GM19463 (cell line): ENCODE measurements around the gene APOL4.
A peak's percentile ranks its signal among the peaks of the same experiment; 100 is the strongest.
"Not testable (repeated sequence)": the region's sequence is repeated elsewhere in the genome, so short reads cannot be mapped to it uniquely, and the experiment has no call there.

Experiments used
- ATAC-seq: cut with Tn5 transposase; IDR thresholded peaks from one replicate; pipeline ENCODE4 v1.9.1; 2021; ENCODE audit warnings: mild to moderate bottlenecking, moderate library complexity; ENCODE audit not compliant: unreplicated experiment

Gene APOL4

GRCh38 chr22:36187862-36188261, 13.7 kb downstream of the APOL4 start:
- not testable (repeated sequence) for ATAC-seq

- ATAC-seq = no peak
Measured at GRCh38 chr22:36185828-36186624, 15.6 kb downstream of the APOL4 start.

- no peak for ATAC-seq
Measured at GRCh38 chr22:36184433-36185025, 17.1 kb downstream of the APOL4 start.

GRCh38 chr22:36183446-36183845, 18.2 kb downstream of the APOL4 start:
- no peak for ATAC-seq

GRCh38 chr22:36182857-36183256, 18.8 kb downstream of the APOL4 start:
- no peak for ATAC-seq

GRCh38 chr22:36182056-36182455, 19.6 kb downstream of the APOL4 start:
- ATAC-seq = no peak

- no peak for ATAC-seq
Measured at GRCh38 chr22:36180928-36181327, 20.7 kb downstream of the APOL4 start.

- ATAC-seq = no peak
Measured at GRCh38 chr22:36180038-36180880, 21.4 kb downstream of the APOL4 start.

GRCh38 chr22:36177160-36177559, 24.4 kb downstream of the APOL4 start:
- ATAC-seq = no peak

- ATAC-seq = no peak
Measured at GRCh38 chr22:36175892-36176291, 25.7 kb downstream of the APOL4 start.

GRCh38 chr22:36171941-36172340, 29.7 kb downstream of the APOL4 start:
- ATAC-seq = no peak

GRCh38 chr22:36166518-36167220, 34.9 kb downstream of the APOL4 start:
- ATAC-seq = no peak

GRCh38 chr22:36166086-36166485, 35.5 kb downstream of the APOL4 start:
- ATAC-seq = no peak

- no peak for ATAC-seq
Measured at GRCh38 chr22:36165141-36165540, 36.5 kb downstream of the APOL4 start.

- ATAC-seq = no peak
Measured at GRCh38 chr22:36164621-36165020, 37.0 kb downstream of the APOL4 start.

GRCh38 chr22:36163497-36163896, 38.1 kb downstream of the APOL4 start:
- ATAC-seq = no peak

- peak; percentile 39 for ATAC-seq
Measured at GRCh38 chr22:36162127-36163034, 39.2 kb downstream of the APOL4 start.

- ATAC-seq = not testable (repeated sequence)
Measured at GRCh38 chr22:36161793-36162126, 39.8 kb downstream of the APOL4 start.

- no peak for ATAC-seq
Measured at GRCh38 chr22:36160499-36160942, 41.1 kb downstream of the APOL4 start, which contains the start of gene APOL3. TSS of gene APOL3 (minus strand) at chr22:36160755. CDS start at chr22:36149055, 11,700 bp downstream.
